Activated T-helper 17 cell treated with anti-CD3 and anti-CD28 coated beads, Interleukin-2, amount 50 U/mL, for 72 hours (primary cell): Measurements from ENCODE around the gene MYBPC2. TPM values are rescaled to one million over a fixed set of nuclear protein-coding genes. Genes with fewer than 3 reads are reported as not detected.
"Not testable (repeated sequence)": the region's sequence is repeated elsewhere in the genome, so short reads cannot be mapped to it uniquely, and the experiment has no call there.

ENCODE experiments used
- ATAC-seq: fragments of 150-1000 bp; cut with Tn5 transposase; replicated peaks from 2 replicates; pipeline ENCODE4 v1.10.0; 2021; ENCODE audit warnings: mild to moderate bottlenecking, moderate library complexity
- H3K27ac Mint-ChIP-seq: one replicate; pipeline ENCODE4 v1.8.0; 2022; ENCODE audit warnings: mixed read lengths
- H3K27me3 Mint-ChIP-seq: one replicate; pipeline ENCODE4 v1.8.0; 2022; ENCODE audit warnings: mixed read lengths
- H3K36me3 Mint-ChIP-seq: one replicate; pipeline ENCODE4 v1.8.0; 2022; ENCODE audit warnings: low read depth, mild to moderate bottlenecking, mixed read lengths
- H3K4me1 Mint-ChIP-seq: one replicate; pipeline ENCODE4 v1.8.0; 2022; ENCODE audit warnings: mixed read lengths
- H3K4me3 Mint-ChIP-seq: one replicate; pipeline ENCODE4 v1.8.0; 2022; ENCODE audit warnings: mild to moderate bottlenecking, mixed read lengths
- H3K9me3 Mint-ChIP-seq: one replicate; pipeline ENCODE4 v1.8.0; 2022; ENCODE audit warnings: mixed read lengths
- total RNA-seq, 2 donors: library from RNA; stranded (reverse); gene quantifications; one replicate each; pipeline ENCODE4 v1.2.3, GENCODE V29; 2022

The MYBPC2 gene
- total RNA-seq, 2 donors from 2014 or later = 0.28 to 4.6 TPM

DNA sequence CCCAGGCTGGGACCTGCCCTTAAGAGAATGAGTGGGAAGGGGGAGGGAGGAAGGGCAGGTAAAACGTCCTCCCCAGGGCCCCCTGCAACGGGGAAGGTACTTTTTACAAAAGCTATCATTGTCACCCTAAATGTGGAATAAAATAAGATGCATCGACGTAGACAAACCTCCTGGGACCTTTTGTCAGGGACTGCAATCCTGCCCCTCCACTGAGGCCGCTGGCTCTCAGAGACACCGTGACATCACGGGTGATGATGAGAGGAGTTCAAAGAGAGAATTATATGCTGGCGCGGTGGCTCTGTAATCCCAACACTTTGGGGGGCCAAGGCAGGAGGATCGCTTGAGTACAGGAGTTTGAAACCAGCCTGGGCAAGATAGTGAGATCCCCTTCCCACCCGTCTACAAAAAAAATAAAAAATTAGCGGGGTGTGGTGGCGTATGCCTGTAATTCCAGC, 1.8 kb upstream of the MYBPC2 start:
- no peak for ATAC-seq
- H3K27ac Mint-ChIP-seq = peak overlapping the region; percentile 82
- no peaks in the 10 kb centered on the region for H3K9me3 Mint-ChIP-seq

DNA sequence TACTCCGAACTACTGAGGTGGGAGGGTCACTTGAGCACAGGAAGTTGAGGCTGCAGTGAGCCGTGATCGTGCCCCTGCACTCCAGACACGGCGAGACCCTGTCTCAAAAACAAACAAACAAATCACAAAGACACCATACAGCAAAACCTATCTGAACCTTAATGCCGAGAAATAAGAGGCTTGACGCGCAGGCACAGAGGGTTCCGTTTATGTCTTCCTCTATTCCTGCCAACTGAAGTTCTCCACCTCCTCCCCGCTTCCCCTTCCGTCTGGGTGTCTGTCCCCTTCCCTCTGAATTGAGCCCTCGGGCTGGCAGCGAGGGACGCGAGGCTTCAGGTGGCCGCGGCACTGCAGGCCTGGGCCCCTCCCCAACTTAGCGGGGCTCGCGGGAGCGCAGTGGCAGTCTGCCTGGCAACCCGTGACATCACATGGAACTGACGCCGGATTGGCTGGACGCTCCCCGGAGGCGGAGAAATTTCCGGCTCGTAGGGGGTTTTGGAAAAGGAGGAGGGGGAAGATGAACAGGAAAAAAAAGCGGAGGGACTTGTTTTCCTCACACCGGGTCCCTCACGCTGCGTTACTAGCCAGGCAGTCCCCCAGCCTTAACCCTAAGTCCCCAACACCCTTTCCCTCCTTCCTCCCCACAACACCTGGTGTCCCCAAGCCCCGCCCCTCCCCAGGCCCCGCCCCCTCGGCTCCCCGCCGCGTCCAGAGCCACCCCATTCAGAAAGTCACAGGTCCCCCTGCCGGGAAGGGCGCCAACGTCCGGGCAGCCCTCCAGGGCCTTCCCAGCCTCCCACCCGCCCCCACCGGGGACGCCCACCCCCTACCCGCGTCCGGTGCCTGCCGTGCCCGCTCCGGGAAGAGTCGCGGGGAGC, 1.1 kb upstream of the MYBPC2 start:
- peak overlapping the region; percentile 82 for H3K27ac Mint-ChIP-seq
- no peaks in the 10 kb centered on the region for H3K36me3 Mint-ChIP-seq
- H3K4me3 Mint-ChIP-seq = peak overlapping the region; percentile 87
- no peaks in the 10 kb centered on the region for H3K9me3 Mint-ChIP-seq
- ATAC-seq = peak; percentile 98
- H3K27me3 Mint-ChIP-seq = peaks cover 13% of the 10 kb centered on the region
- H3K4me1 Mint-ChIP-seq = peaks cover 3% of the 10 kb centered on the region

More for the DNA sequence above, 1.8 kb upstream of the MYBPC2 start:
- Mint-ChIP-seq H3K36me3 (no peaks in the 10 kb centered on the region), H3K4me3 (peak overlapping the region; percentile 87), H3K27me3 (peaks cover 13% of the 10 kb centered on the region), H3K4me1 (peaks cover 3% of the 10 kb centered on the region)

GRCh38 chr19:50433201-50434180, 799 bp downstream of the MYBPC2 start:
- ATAC-seq = no peak
- no peaks in the 10 kb centered on the region for H3K36me3 Mint-ChIP-seq
- H3K4me3 Mint-ChIP-seq = peak overlapping the region; percentile 87
- H3K27ac Mint-ChIP-seq = no peak overlapping the region
- H3K4me1 Mint-ChIP-seq = peaks cover 3% of the 10 kb centered on the region
- no peaks in the 10 kb centered on the region for H3K9me3 Mint-ChIP-seq
- H3K27me3 Mint-ChIP-seq = peaks cover 21% of the 10 kb centered on the region

DNA sequence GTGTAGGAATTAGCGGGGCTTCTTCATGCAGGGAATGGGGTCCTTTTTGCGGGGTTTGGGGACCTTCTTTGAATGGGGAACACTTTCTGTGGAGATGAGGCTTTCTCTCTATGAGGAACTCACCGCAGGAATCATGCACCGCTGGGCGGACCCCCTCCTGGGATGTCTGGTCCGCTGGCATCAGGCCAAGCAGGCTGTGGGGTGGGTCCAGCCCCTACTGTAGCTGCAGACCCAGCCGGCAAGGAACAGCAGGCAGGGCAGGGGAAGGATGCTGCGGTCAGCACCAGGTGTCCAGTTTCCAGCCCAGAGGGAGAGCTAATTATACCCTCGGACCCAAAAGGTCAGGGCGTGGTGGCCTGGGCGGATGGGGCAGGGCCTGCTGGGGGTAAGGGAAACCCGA, 1.8 kb downstream of the MYBPC2 start:
- H3K27ac Mint-ChIP-seq = no peak overlapping the region
- peaks cover 3% of the 10 kb centered on the region for H3K4me1 Mint-ChIP-seq
- no peaks in the 10 kb centered on the region for H3K9me3 Mint-ChIP-seq
- H3K36me3 Mint-ChIP-seq = no peaks in the 10 kb centered on the region
- H3K4me3 Mint-ChIP-seq = no peak overlapping the region
- no peak for ATAC-seq
- peaks cover 26% of the 10 kb centered on the region for H3K27me3 Mint-ChIP-seq

GRCh38 chr19:50435221-50435620, 2.5 kb downstream of the MYBPC2 start:
- Mint-ChIP-seq H3K4me1 (peaks cover 3% of the 10 kb centered on the region), H3K27me3 (peaks cover 30% of the 10 kb centered on the region), H3K4me3 (no peak overlapping the region), H3K27ac (no peak overlapping the region), H3K9me3 (no peaks in the 10 kb centered on the region), H3K36me3 (no peaks in the 10 kb centered on the region)
- ATAC-seq = no peak

GRCh38 chr19:50435627-50436026, 2.9 kb downstream of the MYBPC2 start:
- Mint-ChIP-seq H3K27me3 (peaks cover 30% of the 10 kb centered on the region), H3K4me3 (no peak overlapping the region), H3K9me3 (no peaks in the 10 kb centered on the region), H3K36me3 (no peaks in the 10 kb centered on the region), H3K4me1 (peaks cover 3% of the 10 kb centered on the region), H3K27ac (no peak overlapping the region)
- ATAC-seq = no peak

- Mint-ChIP-seq H3K27ac (no peak overlapping the region), H3K9me3 (no peaks in the 10 kb centered on the region), H3K4me1 (no peaks in the 10 kb centered on the region), H3K27me3 (peaks cover 29% of the 10 kb centered on the region), H3K4me3 (no peak overlapping the region), H3K36me3 (no peaks in the 10 kb centered on the region)
- ATAC-seq = no peak
These were observed 5.3 kb downstream of the MYBPC2 start for GRCh38 chr19:50437862-50438449.

GRCh38 chr19:50439130-50439529, 6.4 kb downstream of the MYBPC2 start:
- H3K27me3 Mint-ChIP-seq = peaks cover 32% of the 10 kb centered on the region
- ATAC-seq, H3K4me3 Mint-ChIP-seq, H3K4me1 Mint-ChIP-seq, H3K27ac Mint-ChIP-seq, H3K9me3 Mint-ChIP-seq, H3K36me3 Mint-ChIP-seq: not testable (repeated sequence)

- Mint-ChIP-seq H3K9me3 (no peaks in the 10 kb centered on the region), H3K4me1 (no peaks in the 10 kb centered on the region), H3K27me3 (peaks cover 22% of the 10 kb centered on the region), H3K27ac (no peak overlapping the region), H3K36me3 (no peaks in the 10 kb centered on the region), H3K4me3 (no peak overlapping the region)
- ATAC-seq = no peak
These were observed 11.4 kb downstream of the MYBPC2 start for GRCh38 chr19:50444059-50444458.

DNA sequence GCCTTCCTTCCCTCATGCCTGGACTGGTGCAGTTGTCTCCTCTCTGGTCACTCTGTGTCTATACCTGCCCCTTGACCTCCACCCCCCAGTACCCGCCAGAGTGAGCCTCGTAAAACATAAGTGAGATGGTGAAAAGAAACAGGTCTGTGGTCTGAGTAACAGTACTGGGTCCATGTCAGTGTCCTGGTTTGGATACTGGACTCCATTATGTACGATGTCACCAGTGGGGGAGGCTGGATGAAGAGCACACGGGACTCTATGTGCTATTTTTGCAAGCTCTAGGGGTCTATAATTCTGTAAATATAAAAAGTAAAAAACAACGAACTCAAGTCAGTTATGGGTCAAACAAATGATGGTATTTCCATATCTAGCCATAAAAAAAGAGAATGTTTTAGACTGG, 14.4 kb downstream of the MYBPC2 start:
- peaks cover 16% of the 10 kb centered on the region for H3K27me3 Mint-ChIP-seq
- no peaks in the 10 kb centered on the region for H3K36me3 Mint-ChIP-seq
- no peak overlapping the region for H3K4me3 Mint-ChIP-seq
- H3K4me1 Mint-ChIP-seq = no peaks in the 10 kb centered on the region
- ATAC-seq = no peak
- no peak overlapping the region for H3K27ac Mint-ChIP-seq
- H3K9me3 Mint-ChIP-seq = no peaks in the 10 kb centered on the region

GRCh38 chr19:50447750-50448149, 15.1 kb downstream of the MYBPC2 start:
- peaks cover 16% of the 10 kb centered on the region for H3K27me3 Mint-ChIP-seq
- H3K27ac Mint-ChIP-seq = no peak overlapping the region
- no peaks in the 10 kb centered on the region for H3K36me3 Mint-ChIP-seq
- no peaks in the 10 kb centered on the region for H3K9me3 Mint-ChIP-seq
- no peak for ATAC-seq
- no peaks in the 10 kb centered on the region for H3K4me1 Mint-ChIP-seq
- H3K4me3 Mint-ChIP-seq = no peak overlapping the region

DNA sequence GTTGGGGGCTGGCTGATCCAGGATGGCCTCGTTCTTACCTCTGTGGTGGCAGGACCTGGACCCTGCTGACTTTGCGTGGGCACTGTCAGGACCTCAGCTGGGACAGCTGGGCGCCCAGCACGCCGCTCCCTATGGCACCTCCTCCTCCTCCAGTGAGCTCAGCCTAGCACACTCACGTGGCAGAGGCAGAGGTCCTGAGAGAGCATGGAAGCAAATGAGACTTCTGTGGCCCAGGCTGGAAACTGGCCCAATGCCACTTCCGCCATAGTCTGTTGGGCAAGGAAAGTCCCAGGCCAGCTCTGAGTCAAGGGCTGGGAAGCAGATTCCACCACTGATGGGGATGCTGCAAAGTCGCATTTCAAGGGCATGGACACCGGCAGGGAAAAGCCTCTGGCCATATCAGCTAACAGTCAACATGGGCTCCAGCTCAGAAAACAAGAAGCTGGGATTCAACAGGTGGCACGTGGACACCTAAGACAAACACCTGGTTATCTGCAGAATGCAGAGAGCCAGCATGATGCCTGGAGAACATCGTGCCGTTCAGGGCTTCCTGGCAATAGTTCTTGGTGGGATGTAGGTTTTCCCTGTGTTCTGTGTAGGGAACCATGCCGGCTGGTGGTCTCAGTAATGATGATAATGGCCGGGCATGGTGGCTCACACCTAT, 16.7 kb downstream of the MYBPC2 start:
- Mint-ChIP-seq H3K27ac (no peak overlapping the region), H3K9me3 (no peaks in the 10 kb centered on the region), H3K36me3 (no peaks in the 10 kb centered on the region), H3K27me3 (peaks cover 6% of the 10 kb centered on the region), H3K4me1 (no peaks in the 10 kb centered on the region), H3K4me3 (no peak overlapping the region)
- ATAC-seq = no peak

GRCh38 chr19:50450369-50451222, 17.9 kb downstream of the MYBPC2 start:
- no peak overlapping the region for H3K27ac Mint-ChIP-seq
- H3K4me1 Mint-ChIP-seq = no peaks in the 10 kb centered on the region
- no peaks in the 10 kb centered on the region for H3K36me3 Mint-ChIP-seq
- peak overlapping the region; percentile 18 for H3K4me3 Mint-ChIP-seq
- no peaks in the 10 kb centered on the region for H3K9me3 Mint-ChIP-seq
- ATAC-seq = no peak
- H3K27me3 Mint-ChIP-seq = peaks cover 3% of the 10 kb centered on the region
